NCI-H748 treated with DMSO at 0.1 percent for 48 hours (cell line): ENCODE data around the gene C1orf226.
"Not testable (repeated sequence)": the region's sequence is repeated elsewhere in the genome, so short reads cannot be mapped to it uniquely, and the experiment has no call there.

Source experiments
- DNase-seq: peaks from one replicate; lab custom pipeline; 2025; lab: John Stamatoyannopoulos, UW

Gene C1orf226, protein sequence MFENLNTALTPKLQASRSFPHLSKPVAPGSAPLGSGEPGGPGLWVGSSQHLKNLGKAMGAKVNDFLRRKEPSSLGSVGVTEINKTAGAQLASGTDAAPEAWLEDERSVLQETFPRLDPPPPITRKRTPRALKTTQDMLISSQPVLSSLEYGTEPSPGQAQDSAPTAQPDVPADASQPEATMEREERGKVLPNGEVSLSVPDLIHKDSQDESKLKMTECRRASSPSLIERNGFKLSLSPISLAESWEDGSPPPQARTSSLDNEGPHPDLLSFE

DNA sequence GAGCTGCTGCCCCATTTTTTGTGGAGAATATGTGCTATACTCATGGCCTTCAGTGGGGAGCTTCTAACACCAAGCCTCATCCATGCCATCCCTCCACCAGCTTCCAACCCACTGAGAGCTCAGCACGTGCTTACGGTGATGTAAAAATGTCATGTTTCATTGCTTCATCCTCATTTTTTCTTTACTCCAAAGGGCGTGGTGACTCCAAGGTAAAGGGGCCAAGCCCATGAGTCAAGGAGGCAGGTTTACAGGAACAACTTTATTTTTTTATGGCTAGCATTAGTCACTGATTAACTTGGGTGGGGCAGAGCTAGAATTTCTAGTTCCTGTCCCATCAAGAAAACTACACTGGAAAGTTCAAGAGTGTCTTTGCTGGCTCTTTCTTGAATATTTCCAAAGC is at the start of gene C1orf226:
Gene C1orf226, plus strand, starts transcription at position 346 of the 400 bp plus-strand sequence. CDS start 174 bp downstream, outside the sequence.
- DNase-seq, result no peak

GRCh38 chr1:162333991-162334390 is 47.5 kb upstream of the C1orf226 start:
- DNase-seq, result no peak

DNA sequence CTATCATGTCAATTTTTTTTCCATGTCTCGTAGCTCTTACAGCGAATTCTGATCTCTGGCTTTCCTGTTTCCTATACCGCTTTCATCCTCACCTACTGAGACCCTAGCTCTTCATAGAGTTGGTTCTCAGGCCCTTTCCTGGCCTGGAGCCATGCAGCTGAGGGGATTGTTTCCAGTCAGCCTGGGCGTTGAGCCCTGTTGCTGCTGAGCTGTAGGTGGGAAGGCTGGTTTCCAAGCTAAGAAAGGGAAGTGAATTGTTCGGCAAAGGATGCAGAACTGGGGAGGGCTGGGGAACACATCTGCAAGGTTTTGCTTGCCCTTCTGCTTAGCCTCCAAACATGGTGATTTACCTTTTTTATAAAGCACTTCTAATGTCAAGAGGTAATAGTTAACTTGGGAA is 46.4 kb upstream of the C1orf226 start:
- no peak for DNase-seq

- no peak for DNase-seq
Observed at GRCh38 chr1:162336621-162337285, 44.8 kb upstream of the C1orf226 start.

- DNase-seq, result no peak
Observed at GRCh38 chr1:162342452-162342983, 39.0 kb upstream of the C1orf226 start.

- no peak for DNase-seq
Observed at GRCh38 chr1:162343470-162343869, 38.1 kb upstream of the C1orf226 start.

- DNase-seq, result no peak
Observed at GRCh38 chr1:162347281-162347680, 34.2 kb upstream of the C1orf226 start.

- DNase-seq, result peak; percentile 31
Observed at GRCh38 chr1:162349635-162350330, 31.7 kb upstream of the C1orf226 start.

- DNase-seq, result no peak
Observed at GRCh38 chr1:162351246-162351842, 30.2 kb upstream of the C1orf226 start.

DNA sequence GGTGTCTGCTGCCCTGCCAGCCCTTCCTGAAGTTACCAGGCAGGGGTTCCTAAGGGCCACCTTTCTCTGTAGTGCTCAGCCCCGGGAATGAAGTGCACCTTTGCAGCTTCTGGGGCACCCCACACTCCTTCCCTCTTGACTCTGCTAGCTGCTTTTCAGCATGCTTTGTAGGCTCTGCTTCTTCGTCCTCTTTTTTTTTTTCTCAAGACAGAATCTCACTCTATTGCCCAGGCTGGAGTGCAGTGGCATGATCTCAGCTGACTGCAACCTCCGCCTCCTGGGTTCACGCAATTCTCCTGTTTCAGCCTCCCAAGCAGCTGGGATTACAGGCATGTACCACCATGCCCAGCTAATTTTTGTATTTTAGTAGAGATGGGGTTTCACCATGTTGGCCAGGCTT is 29.7 kb upstream of the C1orf226 start:
- not testable (repeated sequence) for DNase-seq

GRCh38 chr1:162353078-162353477 is 28.4 kb upstream of the C1orf226 start:
- no peak for DNase-seq

GRCh38 chr1:162353702-162354101 is 27.8 kb upstream of the C1orf226 start:
- no peak for DNase-seq

- peak; percentile 29 for DNase-seq
Observed at GRCh38 chr1:162357681-162358266, 23.8 kb upstream of the C1orf226 start.

DNA sequence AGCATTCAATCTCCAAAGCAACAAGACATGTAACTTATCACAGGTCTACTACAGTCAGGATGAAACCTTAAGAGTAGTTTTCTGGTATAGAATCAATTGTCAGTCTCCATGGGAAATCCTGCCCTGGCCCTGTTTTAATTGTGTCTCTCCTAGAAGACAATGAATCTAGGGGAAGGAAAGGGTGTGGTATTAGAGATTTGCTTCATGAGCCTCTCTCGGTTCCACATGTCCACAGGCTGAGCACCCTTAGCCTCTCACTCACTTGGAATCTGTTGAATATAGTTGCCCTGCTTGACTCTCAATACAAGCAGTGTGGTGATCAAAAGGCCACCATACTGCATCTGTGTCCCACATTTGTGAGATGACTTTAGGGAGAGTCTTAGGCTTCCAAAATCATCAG is 22.6 kb upstream of the C1orf226 start:
- DNase-seq, result no peak

DNA sequence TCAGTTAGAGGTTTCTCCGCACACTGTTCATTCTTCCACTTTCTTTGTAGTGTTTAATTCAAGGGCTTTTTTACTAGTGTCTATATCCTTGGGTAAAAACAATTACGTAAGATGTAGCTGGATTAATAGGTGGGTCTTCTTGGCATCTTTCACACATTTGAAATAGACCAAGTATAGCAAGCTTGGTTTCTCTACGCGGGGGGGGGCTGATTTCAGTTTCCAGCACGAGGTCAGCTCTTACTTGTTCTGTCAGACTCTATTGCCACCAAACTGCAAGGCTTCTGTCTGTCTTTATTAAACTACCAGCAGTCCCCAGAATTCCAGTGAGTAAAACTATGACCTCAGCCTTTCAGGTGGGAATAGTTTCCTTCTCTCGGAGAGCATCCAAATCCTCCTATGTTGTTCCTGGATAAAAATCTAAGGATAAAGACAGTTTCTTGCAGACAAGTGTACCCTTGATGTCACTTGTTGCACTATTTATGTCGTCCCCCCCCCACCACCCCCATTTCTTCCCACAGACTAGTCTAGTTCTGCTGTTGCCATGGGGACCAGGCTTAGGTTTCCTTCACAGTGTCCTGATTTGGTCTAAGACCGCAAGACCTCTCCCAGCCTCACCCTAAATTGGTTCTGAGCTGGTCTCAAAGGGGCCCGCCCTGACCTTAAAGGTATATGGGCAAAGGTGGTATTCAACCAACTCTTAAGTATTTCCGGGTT is 21.8 kb upstream of the C1orf226 start:
- no peak for DNase-seq

DNA sequence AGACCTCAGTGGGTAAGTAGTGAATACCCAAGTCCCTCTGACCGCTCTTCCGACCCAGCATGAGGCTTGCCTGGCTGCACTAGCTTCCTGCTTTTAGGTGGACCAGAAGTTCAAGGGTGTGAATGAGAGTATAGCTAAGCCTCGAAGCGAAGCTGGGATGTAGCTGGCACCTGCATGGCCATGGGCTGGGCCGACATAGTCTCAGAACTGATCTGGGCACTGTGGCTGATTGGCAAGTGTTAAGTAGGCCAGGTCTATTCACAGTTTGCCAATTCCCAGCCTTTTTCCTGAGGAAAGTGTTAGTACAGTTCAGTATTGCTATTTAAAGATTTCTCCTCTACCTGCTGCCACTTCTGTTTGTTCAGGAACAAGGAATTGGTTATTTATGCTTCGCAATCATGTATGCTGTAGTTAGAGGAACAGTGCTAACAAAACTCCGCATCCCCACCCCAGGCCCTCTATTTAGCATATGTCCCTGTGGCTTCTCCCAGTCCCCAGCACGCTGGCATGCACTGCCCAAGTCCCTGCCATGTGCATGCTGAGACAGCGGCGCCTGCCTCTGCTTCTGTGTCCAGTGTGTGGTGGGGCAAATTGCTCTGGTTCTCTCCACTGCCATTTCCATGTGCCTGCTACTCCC is 21.2 kb upstream of the C1orf226 start:
- DNase-seq, result no peak

DNA sequence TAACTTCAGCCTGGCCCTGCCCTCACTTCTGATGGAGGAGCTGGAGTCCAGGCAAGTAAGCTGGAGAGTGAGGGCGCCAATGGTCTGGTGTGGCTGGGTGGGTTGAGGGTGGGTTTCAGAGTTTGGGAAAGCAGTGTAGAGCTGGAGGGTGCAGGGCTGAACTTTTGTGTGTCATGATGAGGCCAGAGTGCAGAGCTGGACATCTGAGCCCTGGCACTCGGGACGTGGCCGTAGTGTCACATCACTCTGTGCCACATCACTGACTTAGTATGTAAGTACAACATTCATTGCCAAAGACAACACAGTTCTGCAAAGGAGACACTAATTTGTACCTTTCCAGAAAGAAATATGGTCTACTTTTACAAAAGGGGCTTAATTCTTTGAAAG is 20.7 kb upstream of the C1orf226 start:
- no peak for DNase-seq

DNA sequence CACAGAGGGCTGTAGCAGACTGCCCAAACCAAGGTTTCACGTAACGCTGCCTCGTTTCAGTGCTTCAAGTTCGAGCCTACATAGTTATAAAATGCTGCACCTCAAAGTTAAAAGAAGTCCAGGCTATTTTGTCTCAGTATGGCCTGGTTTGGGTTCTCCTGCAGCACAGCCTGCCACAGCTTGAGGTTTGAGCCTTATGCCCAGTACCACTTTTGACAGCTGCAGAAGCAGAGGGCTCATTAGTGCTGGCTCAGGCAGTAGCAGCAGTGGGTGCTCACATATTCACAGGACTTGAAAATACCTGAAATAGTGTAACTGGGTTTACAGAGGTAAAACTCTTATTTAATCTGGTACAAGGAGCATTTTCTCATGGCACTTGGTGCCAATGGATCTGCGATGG is 20.2 kb upstream of the C1orf226 start:
- DNase-seq, result no peak

GRCh38 chr1:162363823-162364222 is 17.7 kb upstream of the C1orf226 start:
- no peak for DNase-seq

DNA sequence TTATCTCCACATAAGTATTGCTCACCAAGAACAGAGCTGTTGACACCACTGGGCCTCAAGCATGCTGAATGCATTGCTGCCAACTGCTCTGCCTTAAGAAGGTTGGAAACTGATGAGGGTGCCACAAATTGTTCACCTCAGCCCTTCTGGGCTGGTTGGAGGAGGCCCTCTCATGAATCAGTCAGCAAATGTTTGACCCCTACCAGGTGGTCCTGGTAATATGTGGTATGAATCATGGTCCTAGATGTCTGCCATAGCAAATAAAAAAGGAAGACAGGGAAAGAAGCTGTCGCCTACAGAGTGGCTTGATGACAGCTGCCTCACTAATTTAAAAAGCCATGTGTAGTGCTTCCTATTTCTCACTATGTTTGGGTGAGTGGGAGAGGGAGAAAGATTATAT is 17.0 kb upstream of the C1orf226 start:
- DNase-seq, result no peak
